Cardiac muscle cell (in vitro differentiated cells and primary cell): ENCODE data around the gene ATP9B. TPM values are rescaled to one million over a fixed set of nuclear protein-coding genes. Genes with fewer than 3 reads are reported as not detected.

Source experiments
- DNase-seq, 2 donors: peaks; one replicate each; pipeline versions ENCODE4 v3.0.0 to v3.0.0-alpha.2; 2010 to 2017; ENCODE audit warnings: low read depth in 1 of 2, low spot score in 1 of 2
- H3K27ac ChIP-seq: fragments of 200-600 bp; sonication (generic); 2 replicates; pipeline ENCODE4 v1.5.1; 2016
- H3K27me3 ChIP-seq: fragments of 200-600 bp; sonication (generic); 2 replicates; pipeline ENCODE4 v1.6.0; 2016; ENCODE audit warnings: control low read depth
- H3K36me3 ChIP-seq: fragments of 200-600 bp; sonication (generic); 2 replicates; pipeline ENCODE4 v1.5.1; 2016; ENCODE audit warnings: control low read depth
- H3K4me1 ChIP-seq: fragments of 200-600 bp; sonication (generic); 2 replicates; pipeline ENCODE4 v1.8.1; 2017; ENCODE audit warnings: low read depth, mild to moderate bottlenecking, mixed run types
- H3K4me3 ChIP-seq: fragments of 200-600 bp; sonication (generic); 2 replicates; pipeline ENCODE4 v1.5.1; 2016; ENCODE audit warnings: mild to moderate bottlenecking
- H3K9me3 ChIP-seq: fragments of 200-600 bp; sonication (generic); 2 replicates; pipeline ENCODE4 v1.5.1; 2017; ENCODE audit warnings: low read depth, mild to moderate bottlenecking, control low read depth
- CTCF ChIP-seq: IDR thresholded peaks from 2 replicates; pipeline ENCODE4 v1.5.1; 2012; ENCODE audit warnings: low read depth, mild to moderate bottlenecking, low read length
- polyA plus RNA-seq: library from polyadenylated mRNA; unstranded; fragments of >200 nt; fragmentation: Nextera tagmentation; extraction: Ambion mirVana; gene quantifications from 2 replicates; pipeline ENCODE4 v1.2.1, GENCODE V29; 2016
- total RNA-seq: library from RNA; depleted of rRNA; stranded (reverse); fragments of >200 nt; gene quantifications from 2 replicates; pipeline ENCODE4 v1.2.3, GENCODE V29; 2016

ATP9B gene
- total and polyA plus RNA-seq, 2 experiments from 2014 or later = 14.1 to 14.2 TPM

- TF ChIP-seq CTCF = no peak
- no peaks in the 10 kb centered on the region for H3K27me3 ChIP-seq
- no peak for DNase-seq
These were observed 315.6 kb downstream of the ATP9B start for GRCh38 chr18:79384834-79385233.

GRCh38 chr18:79385326-79385707 is 316.1 kb downstream of the ATP9B start:
- H3K9me3 ChIP-seq = no peaks in the 10 kb centered on the region
- no peak for DNase-seq
- no peak overlapping the region for H3K4me3 ChIP-seq
- no peaks in the 10 kb centered on the region for H3K36me3 ChIP-seq
- H3K4me1 ChIP-seq = no peaks in the 10 kb centered on the region
- H3K27ac ChIP-seq = no peak overlapping the region
- H3K27me3 ChIP-seq = no peaks in the 10 kb centered on the region
- no peak for TF ChIP-seq CTCF

More at GRCh38 chr18:79384834-79385233, 315.6 kb downstream of the ATP9B start:
- H3K36me3 ChIP-seq = no peaks in the 10 kb centered on the region
- no peaks in the 10 kb centered on the region for H3K4me1 ChIP-seq
- no peak overlapping the region for H3K4me3 ChIP-seq
- no peak overlapping the region for H3K27ac ChIP-seq
- H3K9me3 ChIP-seq = no peaks in the 10 kb centered on the region

GRCh38 chr18:79385708-79386341 is 316.6 kb downstream of the ATP9B start:
- DNase-seq = no peak
- no peak for TF ChIP-seq CTCF
- H3K27me3 ChIP-seq = peaks cover 3% of the 10 kb centered on the region
- H3K27ac ChIP-seq = no peak overlapping the region
- H3K4me1 ChIP-seq = no peaks in the 10 kb centered on the region
- no peak overlapping the region for H3K4me3 ChIP-seq
- H3K9me3 ChIP-seq = no peaks in the 10 kb centered on the region
- H3K36me3 ChIP-seq = no peaks in the 10 kb centered on the region

GRCh38 chr18:79386547-79386946 is 317.4 kb downstream of the ATP9B start:
- peaks cover 10% of the 10 kb centered on the region for H3K27me3 ChIP-seq
- DNase-seq = no peak
- TF ChIP-seq CTCF = no peak
- no peak overlapping the region for H3K27ac ChIP-seq
- no peaks in the 10 kb centered on the region for H3K9me3 ChIP-seq
- H3K36me3 ChIP-seq = no peaks in the 10 kb centered on the region
- no peaks in the 10 kb centered on the region for H3K4me1 ChIP-seq
- no peak overlapping the region for H3K4me3 ChIP-seq

GRCh38 chr18:79387214-79387613 is 318.0 kb downstream of the ATP9B start:
- no peak for TF ChIP-seq CTCF
- no peak overlapping the region for H3K27ac ChIP-seq
- H3K4me3 ChIP-seq = no peak overlapping the region
- H3K36me3 ChIP-seq = no peaks in the 10 kb centered on the region
- no peak for DNase-seq
- no peaks in the 10 kb centered on the region for H3K9me3 ChIP-seq
- peaks cover 16% of the 10 kb centered on the region for H3K27me3 ChIP-seq
- H3K4me1 ChIP-seq = no peaks in the 10 kb centered on the region

- no peak overlapping the region for H3K27ac ChIP-seq
- no peak overlapping the region for H3K4me3 ChIP-seq
- H3K9me3 ChIP-seq = no peaks in the 10 kb centered on the region
- H3K4me1 ChIP-seq = no peaks in the 10 kb centered on the region
- DNase-seq = no peak
- peaks cover 20% of the 10 kb centered on the region for H3K27me3 ChIP-seq
- TF ChIP-seq CTCF = no peak
- no peaks in the 10 kb centered on the region for H3K36me3 ChIP-seq
These were observed 318.4 kb downstream of the ATP9B start for GRCh38 chr18:79387615-79388014.
